Measurements from ENCODE around the gene KCTD1. TPM values are rescaled to one million over a fixed set of nuclear protein-coding genes. Genes with fewer than 3 reads are reported as not detected.

Gene KCTD1
- total and polyA plus RNA-seq, 8 donors: 12.1 to 21.7 (median 16.8) TPM

DNA sequence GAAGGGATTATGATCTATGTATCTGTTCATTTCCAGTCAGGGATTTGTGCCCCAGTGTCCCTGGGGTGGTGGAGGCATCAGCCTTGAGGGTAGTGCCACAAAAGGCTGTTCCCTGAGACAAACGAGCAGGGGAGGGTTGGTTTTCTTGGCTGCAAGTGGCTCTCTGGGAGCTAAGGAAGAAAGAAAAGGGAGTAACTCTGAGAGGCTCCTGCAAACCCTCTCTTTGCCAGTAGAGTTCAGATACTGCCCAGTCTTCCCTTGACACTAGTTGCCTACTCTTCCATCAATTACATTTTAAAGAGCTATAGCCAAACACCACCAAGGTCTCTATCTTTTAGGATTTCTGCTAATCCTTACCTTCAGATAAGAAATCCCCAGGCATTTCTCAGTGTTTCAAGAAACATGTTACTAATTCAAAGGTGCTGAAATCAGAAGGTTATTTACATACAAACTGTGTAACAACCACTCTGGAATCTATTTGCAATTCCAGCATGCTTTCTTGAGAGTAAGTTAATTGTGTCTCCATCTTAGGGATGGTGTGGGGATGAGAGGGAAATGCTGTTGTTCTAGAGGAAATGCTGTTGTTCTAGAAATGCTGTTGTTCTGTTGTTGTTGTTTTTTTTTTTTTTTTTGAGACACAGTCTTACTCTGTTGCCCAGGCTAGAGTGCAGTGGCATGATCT is 18.7 kb upstream of the KCTD1 start:
- DNase-seq (no peak), ATAC-seq (no peak)
- H3K27ac ChIP-seq: no peak overlapping the region
- H3K27me3 ChIP-seq: no peaks in the 10 kb centered on the region
- intact Hi-C loops (cut with DNase I): no loop called here
- H3K4me1 ChIP-seq: no peaks in the 10 kb centered on the region
- H3K4me3 ChIP-seq: no peak overlapping the region
- TF ChIP-seq CTCF (IDR thresholded peaks at IDR 0.05): no peak
- H3K9me3 ChIP-seq: peaks cover 0 to 2% of the 10 kb centered on the region in 2 donors
- H3K36me3 ChIP-seq: no peaks in the 10 kb centered on the region

DNA sequence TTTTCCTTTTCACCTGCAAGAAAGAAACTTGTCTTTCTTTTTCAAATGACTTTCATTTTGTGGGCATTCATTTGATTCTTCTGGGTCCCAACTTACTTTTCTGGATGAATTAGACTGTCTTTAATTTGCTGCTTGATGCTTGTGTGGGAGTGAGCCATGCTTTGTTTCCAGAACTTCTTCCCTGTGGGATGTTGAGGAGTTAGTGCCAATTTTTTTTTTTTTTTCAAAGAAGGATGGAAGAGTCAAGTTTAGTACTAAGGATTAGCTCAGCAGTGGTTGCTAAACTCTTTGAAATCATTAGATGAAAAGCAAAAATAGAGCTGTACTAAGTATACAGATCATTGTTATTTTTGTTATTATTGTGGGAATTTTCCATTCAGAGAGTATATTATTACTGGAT is 17.2 kb upstream of the KCTD1 start:
- Histone ChIP-seq H3K9me3 (peaks cover 0 to 2% of the 10 kb centered on the region in 2 donors), H3K4me3 (no peak overlapping the region), H3K36me3 (no peaks in the 10 kb centered on the region), H3K4me1 (no peaks in the 10 kb centered on the region), H3K27ac (no peak overlapping the region), H3K27me3 (no peaks in the 10 kb centered on the region)
- intact Hi-C loops (cut with DNase I): no loop called here
- ATAC-seq (no peak), DNase-seq (no peak)
- no peak for TF ChIP-seq CTCF (IDR thresholded peaks at IDR 0.05)

DNA sequence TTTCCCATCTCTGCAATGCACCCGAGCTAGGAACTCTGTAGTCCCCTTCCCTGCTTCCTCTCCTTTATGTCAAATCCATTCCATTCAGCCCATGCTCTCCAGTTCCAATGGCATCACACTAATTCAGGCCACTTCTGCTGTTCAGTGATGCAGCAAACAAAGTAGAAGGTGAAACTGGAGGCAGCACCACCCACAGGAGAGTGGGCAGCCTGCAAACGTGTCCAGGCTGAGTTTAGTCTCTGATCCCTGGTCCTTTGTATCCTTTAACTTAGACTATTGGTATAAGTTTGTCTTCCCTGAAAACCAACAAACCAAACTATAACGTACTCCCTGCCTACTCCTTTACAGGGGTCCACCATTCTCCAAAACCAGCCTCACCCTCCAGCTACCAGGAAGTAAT is 14.7 kb upstream of the KCTD1 start:
- Histone ChIP-seq H3K27me3 (no peaks in the 10 kb centered on the region), H3K36me3 (no peaks in the 10 kb centered on the region), H3K4me3 (no peak overlapping the region), H3K4me1 (no peaks in the 10 kb centered on the region), H3K9me3 (peaks cover 0 to 2% of the 10 kb centered on the region in 2 donors), H3K27ac (no peak overlapping the region)
- intact Hi-C loops (cut with DNase I): no loop called here
- ATAC-seq: no peak
- no peak for TF ChIP-seq CTCF (IDR thresholded peaks at IDR 0.05)
- no peak for DNase-seq

- TF ChIP-seq CTCF (IDR thresholded peaks at IDR 0.05): no peak
- intact Hi-C loops (cut with DNase I): no loop called here
- DNase-seq (no peak), ATAC-seq (no peak)
- Histone ChIP-seq H3K27ac (no peak overlapping the region), H3K36me3 (no peaks in the 10 kb centered on the region), H3K9me3 (peaks cover 0 to 2% of the 10 kb centered on the region in 2 donors), H3K4me3 (no peak overlapping the region), H3K27me3 (no peaks in the 10 kb centered on the region), H3K4me1 (no peaks in the 10 kb centered on the region)
These were observed 14.2 kb upstream of the KCTD1 start for GRCh38 chr18:26562568-26562967.

- intact Hi-C loops (cut with DNase I): no loop called here
- Histone ChIP-seq H3K36me3 (no peaks in the 10 kb centered on the region), H3K27me3 (no peaks in the 10 kb centered on the region), H3K4me1 (no peaks in the 10 kb centered on the region), H3K4me3 (no peak overlapping the region), H3K9me3 (peaks cover 0 to 2% of the 10 kb centered on the region in 2 donors), H3K27ac (no peak overlapping the region)
- DNase-seq: no peak
- TF ChIP-seq CTCF (IDR thresholded peaks at IDR 0.05): no peak
- ATAC-seq: no peak
These were observed 13.4 kb upstream of the KCTD1 start for GRCh38 chr18:26561769-26562168.

Measured in left lung (tissue), 10 donors.